GM23338 (cell line): ENCODE data around the gene HEPACAM.

Experiments
- CREB1 ChIP-seq: fragments of 250-450 bp; sonication (Bioruptor Pico); IDR thresholded peaks from 2 replicates; pipeline ENCODE4 v1.5.0; 2020; ENCODE audit warnings: low read depth, mild to moderate bottlenecking, moderate library complexity
- EZH2 ChIP-seq: fragments of 200-600 bp; sonication (generic); IDR thresholded peaks from one replicate; pipeline ENCODE4 v1.8.0; 2017; ENCODE audit warnings: antibody characterized with exemption, mild to moderate bottlenecking, low read depth; ENCODE audit not compliant: unreplicated experiment
- EZH2phosphoT487 ChIP-seq: fragments of 200-600 bp; sonication (generic); IDR thresholded peaks from one replicate; pipeline ENCODE4 v1.8.1; 2018; ENCODE audit warnings: antibody characterized with exemption; ENCODE audit not compliant: unreplicated experiment
- JUNB ChIP-seq: IDR thresholded peaks from one replicate; pipeline ENCODE4 v1.6.1; 2016; ENCODE audit warnings: antibody characterized with exemption; ENCODE audit not compliant: unreplicated experiment
- POLR2AphosphoS5 ChIP-seq: IDR thresholded peaks from 2 replicates; pipeline ENCODE4 v1.6.1; 2016; ENCODE audit warnings: antibody characterized with exemption, low read depth
- TF ChIP-seq, protein P1 (sequence below), 2 experiments: fragments of 200-600 bp in 1 of 2; sonication (generic) in 1 of 2; conservative IDR thresholded peaks; 2 replicates each; pipeline versions ENCODE4 v1.5.1 to v1.6.1; 2016 to 2017; ENCODE audit warnings: antibody characterized with exemption in 2 of 2, low read depth in 2 of 2, mild to moderate bottlenecking in 2 of 2, moderate library complexity in 1 of 2
- TF ChIP-seq, protein P2 (sequence below): IDR thresholded peaks from one replicate; pipeline ENCODE4 v1.6.1; 2018; ENCODE audit warnings: antibody characterized with exemption; ENCODE audit not compliant: unreplicated experiment
- TF ChIP-seq, protein P3 (sequence below): IDR thresholded peaks from 2 replicates; pipeline ENCODE4 v1.6.1; 2016; ENCODE audit warnings: antibody characterized with exemption

DNA sequence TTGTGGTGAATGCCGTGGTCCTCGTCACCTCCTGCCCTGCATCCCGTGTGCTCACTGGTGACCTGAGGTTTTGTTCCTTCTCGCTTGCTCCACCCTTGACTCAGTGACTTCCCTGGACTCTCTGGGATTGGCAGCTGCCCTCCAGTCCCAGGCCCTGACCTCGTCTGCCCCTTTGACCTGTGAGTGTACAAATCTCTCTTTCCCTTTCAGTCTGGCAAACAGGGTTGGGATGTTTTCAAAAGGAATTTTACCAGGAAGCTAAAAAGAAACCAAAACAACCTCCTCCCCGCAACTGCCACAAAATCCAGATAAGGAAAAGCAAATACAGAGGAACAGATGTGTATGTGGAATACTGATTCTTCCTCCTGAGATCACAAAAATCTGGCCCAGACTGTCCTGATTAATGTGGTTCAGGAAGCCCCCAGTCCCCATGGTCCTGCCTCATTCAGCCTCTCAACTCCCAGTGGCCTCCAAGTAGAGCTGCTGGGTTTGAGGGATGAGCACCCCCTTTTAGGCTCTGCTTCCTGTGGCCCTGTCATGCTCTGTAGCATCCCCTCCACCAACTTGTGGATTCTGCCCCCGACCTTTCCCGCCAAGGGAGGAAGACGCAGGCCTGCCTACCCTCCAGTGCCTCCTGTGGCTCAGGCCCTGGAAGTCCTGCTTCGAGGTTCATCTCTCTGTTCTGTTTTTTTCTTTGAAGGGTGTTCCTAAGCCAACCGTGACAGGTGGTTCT lies 53.3 kb downstream of the HEPACAM start:
- TF ChIP-seq, protein P1, sequence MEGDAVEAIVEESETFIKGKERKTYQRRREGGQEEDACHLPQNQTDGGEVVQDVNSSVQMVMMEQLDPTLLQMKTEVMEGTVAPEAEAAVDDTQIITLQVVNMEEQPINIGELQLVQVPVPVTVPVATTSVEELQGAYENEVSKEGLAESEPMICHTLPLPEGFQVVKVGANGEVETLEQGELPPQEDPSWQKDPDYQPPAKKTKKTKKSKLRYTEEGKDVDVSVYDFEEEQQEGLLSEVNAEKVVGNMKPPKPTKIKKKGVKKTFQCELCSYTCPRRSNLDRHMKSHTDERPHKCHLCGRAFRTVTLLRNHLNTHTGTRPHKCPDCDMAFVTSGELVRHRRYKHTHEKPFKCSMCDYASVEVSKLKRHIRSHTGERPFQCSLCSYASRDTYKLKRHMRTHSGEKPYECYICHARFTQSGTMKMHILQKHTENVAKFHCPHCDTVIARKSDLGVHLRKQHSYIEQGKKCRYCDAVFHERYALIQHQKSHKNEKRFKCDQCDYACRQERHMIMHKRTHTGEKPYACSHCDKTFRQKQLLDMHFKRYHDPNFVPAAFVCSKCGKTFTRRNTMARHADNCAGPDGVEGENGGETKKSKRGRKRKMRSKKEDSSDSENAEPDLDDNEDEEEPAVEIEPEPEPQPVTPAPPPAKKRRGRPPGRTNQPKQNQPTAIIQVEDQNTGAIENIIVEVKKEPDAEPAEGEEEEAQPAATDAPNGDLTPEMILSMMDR (conservative IDR thresholded peaks at IDR 0.05; ENCODE audit: low read depth in 2 of 2) = no peak
- TF ChIP-seq POLR2AphosphoS5 (no peak), JUNB (no peak), EZH2 (no peak), EZH2phosphoT487 (no peak), CREB1 (CRISPR knock-in tag) (no peak)
- TF ChIP-seq, protein P2, sequence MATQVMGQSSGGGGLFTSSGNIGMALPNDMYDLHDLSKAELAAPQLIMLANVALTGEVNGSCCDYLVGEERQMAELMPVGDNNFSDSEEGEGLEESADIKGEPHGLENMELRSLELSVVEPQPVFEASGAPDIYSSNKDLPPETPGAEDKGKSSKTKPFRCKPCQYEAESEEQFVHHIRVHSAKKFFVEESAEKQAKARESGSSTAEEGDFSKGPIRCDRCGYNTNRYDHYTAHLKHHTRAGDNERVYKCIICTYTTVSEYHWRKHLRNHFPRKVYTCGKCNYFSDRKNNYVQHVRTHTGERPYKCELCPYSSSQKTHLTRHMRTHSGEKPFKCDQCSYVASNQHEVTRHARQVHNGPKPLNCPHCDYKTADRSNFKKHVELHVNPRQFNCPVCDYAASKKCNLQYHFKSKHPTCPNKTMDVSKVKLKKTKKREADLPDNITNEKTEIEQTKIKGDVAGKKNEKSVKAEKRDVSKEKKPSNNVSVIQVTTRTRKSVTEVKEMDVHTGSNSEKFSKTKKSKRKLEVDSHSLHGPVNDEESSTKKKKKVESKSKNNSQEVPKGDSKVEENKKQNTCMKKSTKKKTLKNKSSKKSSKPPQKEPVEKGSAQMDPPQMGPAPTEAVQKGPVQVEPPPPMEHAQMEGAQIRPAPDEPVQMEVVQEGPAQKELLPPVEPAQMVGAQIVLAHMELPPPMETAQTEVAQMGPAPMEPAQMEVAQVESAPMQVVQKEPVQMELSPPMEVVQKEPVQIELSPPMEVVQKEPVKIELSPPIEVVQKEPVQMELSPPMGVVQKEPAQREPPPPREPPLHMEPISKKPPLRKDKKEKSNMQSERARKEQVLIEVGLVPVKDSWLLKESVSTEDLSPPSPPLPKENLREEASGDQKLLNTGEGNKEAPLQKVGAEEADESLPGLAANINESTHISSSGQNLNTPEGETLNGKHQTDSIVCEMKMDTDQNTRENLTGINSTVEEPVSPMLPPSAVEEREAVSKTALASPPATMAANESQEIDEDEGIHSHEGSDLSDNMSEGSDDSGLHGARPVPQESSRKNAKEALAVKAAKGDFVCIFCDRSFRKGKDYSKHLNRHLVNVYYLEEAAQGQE = no peak
- TF ChIP-seq, protein P3, sequence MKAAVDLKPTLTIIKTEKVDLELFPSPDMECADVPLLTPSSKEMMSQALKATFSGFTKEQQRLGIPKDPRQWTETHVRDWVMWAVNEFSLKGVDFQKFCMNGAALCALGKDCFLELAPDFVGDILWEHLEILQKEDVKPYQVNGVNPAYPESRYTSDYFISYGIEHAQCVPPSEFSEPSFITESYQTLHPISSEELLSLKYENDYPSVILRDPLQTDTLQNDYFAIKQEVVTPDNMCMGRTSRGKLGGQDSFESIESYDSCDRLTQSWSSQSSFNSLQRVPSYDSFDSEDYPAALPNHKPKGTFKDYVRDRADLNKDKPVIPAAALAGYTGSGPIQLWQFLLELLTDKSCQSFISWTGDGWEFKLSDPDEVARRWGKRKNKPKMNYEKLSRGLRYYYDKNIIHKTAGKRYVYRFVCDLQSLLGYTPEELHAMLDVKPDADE = no peak
